ENCODE data around the gene UBLCP1. TPM values are rescaled to one million over a fixed set of nuclear protein-coding genes. Genes with fewer than 3 reads are reported as not detected.
"Not testable (repeated sequence)": the region's sequence is repeated elsewhere in the genome, so short reads cannot be mapped to it uniquely, and the experiment has no call there.

Gene UBLCP1
- total RNA-seq, 2 experiments from 2014 or later = 22.7 to 23.0 TPM

GRCh38 chr5:159230657-159231056, 32.4 kb upstream of the UBLCP1 start:
- Mint-ChIP-seq H3K4me3 (no peak overlapping the region), H3K27me3 (ENCODE audit: low read depth) (no peaks in the 10 kb centered on the region), H3K9me3 (no peaks in the 10 kb centered on the region), H3K27ac (no peak overlapping the region), H3K36me3 (ENCODE audit: low read depth) (no peaks in the 10 kb centered on the region), H3K4me1 (ENCODE audit: low read depth) (no peaks in the 10 kb centered on the region)
- CTCF ChIA-PET = interaction anchor here (1.4 kb wide), 1 partner anchor 74 kb away, joined by 4 read pairs; no protein-coding TSS in a partner anchor
- intact Hi-C loops (cut with micrococcal nuclease) = no loop called here
- no peak for DNase-seq

GRCh38 chr5:159231167-159231566, 31.9 kb upstream of the UBLCP1 start:
- Mint-ChIP-seq H3K27ac (no peak overlapping the region), H3K9me3 (no peaks in the 10 kb centered on the region), H3K4me1 (ENCODE audit: low read depth) (no peaks in the 10 kb centered on the region), H3K4me3 (no peak overlapping the region), H3K27me3 (ENCODE audit: low read depth) (no peaks in the 10 kb centered on the region), H3K36me3 (ENCODE audit: low read depth) (no peaks in the 10 kb centered on the region)
- intact Hi-C loops (cut with micrococcal nuclease) = no loop called here
- CTCF ChIA-PET = interaction anchor here (1.4 kb wide), 1 partner anchor 74 kb away, joined by 4 read pairs; no protein-coding TSS in a partner anchor
- DNase-seq = no peak

GRCh38 chr5:159235871-159236520, 27.1 kb upstream of the UBLCP1 start:
- DNase-seq; intact Hi-C loops (cut with micrococcal nuclease); H3K27me3 Mint-ChIP-seq (ENCODE audit: low read depth); H3K4me3 Mint-ChIP-seq; H3K27ac Mint-ChIP-seq; CTCF ChIA-PET; H3K9me3 Mint-ChIP-seq; H3K36me3 Mint-ChIP-seq (ENCODE audit: low read depth): not testable (repeated sequence)
- peaks cover 14% of the 10 kb centered on the region for H3K4me1 Mint-ChIP-seq (ENCODE audit: low read depth)

- DNase-seq = peak; percentile 24
- intact Hi-C loops (cut with micrococcal nuclease) = loop anchor here (1.0 to 10.0 kb wide), 4 partner anchors 16 to 366 kb away; partner anchors contain the start of gene RNF145
- no peaks in the 10 kb centered on the region for H3K9me3 Mint-ChIP-seq
- H3K27me3 Mint-ChIP-seq (ENCODE audit: low read depth) = no peaks in the 10 kb centered on the region
- no peak overlapping the region for H3K4me3 Mint-ChIP-seq
- H3K36me3 Mint-ChIP-seq (ENCODE audit: low read depth) = no peaks in the 10 kb centered on the region
- CTCF ChIA-PET = interaction anchor here (0.6 kb wide), 1 partner anchor 806 kb away, joined by 4 read pairs; no protein-coding TSS in a partner anchor
- peaks cover 44% of the 10 kb centered on the region for H3K4me1 Mint-ChIP-seq (ENCODE audit: low read depth)
- H3K27ac Mint-ChIP-seq = peak overlapping the region; percentile 55
Observed at GRCh38 chr5:159240301-159240870, 22.7 kb upstream of the UBLCP1 start.

- no peaks in the 10 kb centered on the region for H3K27me3 Mint-ChIP-seq (ENCODE audit: low read depth)
- no peak overlapping the region for H3K4me3 Mint-ChIP-seq
- CTCF ChIA-PET = interaction anchor here (0.7 to 1.6 kb wide), 2 partner anchors 20 to 85 kb away, joined by 3 to 8 read pairs; no protein-coding TSS in a partner anchor
- H3K36me3 Mint-ChIP-seq (ENCODE audit: low read depth) = no peaks in the 10 kb centered on the region
- H3K4me1 Mint-ChIP-seq (ENCODE audit: low read depth) = peaks cover 44% of the 10 kb centered on the region
- intact Hi-C loops (cut with micrococcal nuclease) = loop anchor here (1.0 to 10.0 kb wide), 4 partner anchors 17 to 367 kb away; partner anchors contain the start of gene UBLCP1
- no peak for DNase-seq
- peak overlapping the region; percentile 69 for H3K27ac Mint-ChIP-seq
- no peaks in the 10 kb centered on the region for H3K9me3 Mint-ChIP-seq
Observed at GRCh38 chr5:159241946-159242552, 21.0 kb upstream of the UBLCP1 start.

GRCh38 chr5:159242656-159243055, 20.4 kb upstream of the UBLCP1 start:
- peaks cover 44% of the 10 kb centered on the region for H3K4me1 Mint-ChIP-seq (ENCODE audit: low read depth)
- intact Hi-C loops (cut with micrococcal nuclease) = loop anchor here (1.0 to 10.0 kb wide), 3 partner anchors 21 to 368 kb away; partner anchors contain the start of gene UBLCP1
- H3K36me3 Mint-ChIP-seq (ENCODE audit: low read depth) = no peaks in the 10 kb centered on the region
- H3K9me3 Mint-ChIP-seq = no peaks in the 10 kb centered on the region
- H3K27me3 Mint-ChIP-seq (ENCODE audit: low read depth) = no peaks in the 10 kb centered on the region
- H3K27ac Mint-ChIP-seq = peak overlapping the region; percentile 38
- H3K4me3 Mint-ChIP-seq = no peak overlapping the region
- no peak for DNase-seq
- CTCF ChIA-PET = interaction anchor here (0.7 to 1.6 kb wide), 4 partner anchors 19 to 1577 kb away, joined by 3 to 8 read pairs (median 4); no protein-coding TSS in a partner anchor

GRCh38 chr5:159243385-159243784, 19.7 kb upstream of the UBLCP1 start:
- Mint-ChIP-seq H3K27ac (no peak overlapping the region), H3K4me1 (ENCODE audit: low read depth) (peaks cover 44% of the 10 kb centered on the region), H3K36me3 (ENCODE audit: low read depth) (no peaks in the 10 kb centered on the region), H3K9me3 (no peaks in the 10 kb centered on the region), H3K4me3 (no peak overlapping the region), H3K27me3 (ENCODE audit: low read depth) (no peaks in the 10 kb centered on the region)
- DNase-seq = no peak
- CTCF ChIA-PET = interaction anchor here (0.7 to 1.6 kb wide), 5 partner anchors 45 to 1578 kb away, joined by 3 to 8 read pairs (median 3); no protein-coding TSS in a partner anchor
- intact Hi-C loops (cut with micrococcal nuclease) = loop anchor here (10.0 kb wide), 1 partner anchor 369 kb away; no protein-coding TSS in a partner anchor

- Mint-ChIP-seq H3K9me3 (no peaks in the 10 kb centered on the region), H3K36me3 (ENCODE audit: low read depth) (no peaks in the 10 kb centered on the region), H3K27me3 (ENCODE audit: low read depth) (no peaks in the 10 kb centered on the region), H3K27ac (no peak overlapping the region), H3K4me3 (no peak overlapping the region), H3K4me1 (ENCODE audit: low read depth) (peaks cover 44% of the 10 kb centered on the region)
- intact Hi-C loops (cut with micrococcal nuclease) = loop anchor here (10.0 kb wide), 1 partner anchor 369 kb away; no protein-coding TSS in a partner anchor
- CTCF ChIA-PET = interaction anchor here (0.7 to 1.3 kb wide), 2 partner anchors 46 to 287 kb away, joined by 3 to 6 read pairs; no protein-coding TSS in a partner anchor
- DNase-seq = no peak
Observed at GRCh38 chr5:159244163-159244562, 18.9 kb upstream of the UBLCP1 start.

- Mint-ChIP-seq H3K4me3 (no peak overlapping the region), H3K4me1 (ENCODE audit: low read depth) (peaks cover 41% of the 10 kb centered on the region), H3K9me3 (no peaks in the 10 kb centered on the region), H3K27me3 (ENCODE audit: low read depth) (no peaks in the 10 kb centered on the region), H3K36me3 (ENCODE audit: low read depth) (no peaks in the 10 kb centered on the region), H3K27ac (no peak overlapping the region)
- intact Hi-C loops (cut with micrococcal nuclease) = loop anchor here (10.0 kb wide), 1 partner anchor 370 kb away; no protein-coding TSS in a partner anchor
- CTCF ChIA-PET = interaction anchor here (0.9 to 1.1 kb wide), 2 partner anchors 23 to 54 kb away, joined by 3 to 4 read pairs; no protein-coding TSS in a partner anchor
- no peak for DNase-seq
Observed at GRCh38 chr5:159244890-159245289, 18.2 kb upstream of the UBLCP1 start.

- H3K27me3 Mint-ChIP-seq (ENCODE audit: low read depth) = no peaks in the 10 kb centered on the region
- no peaks in the 10 kb centered on the region for H3K36me3 Mint-ChIP-seq (ENCODE audit: low read depth)
- peaks cover 9% of the 10 kb centered on the region for H3K4me1 Mint-ChIP-seq (ENCODE audit: low read depth)
- H3K27ac Mint-ChIP-seq = no peak overlapping the region
- intact Hi-C loops (cut with micrococcal nuclease) = loop anchor here (10.0 kb wide), 1 partner anchor 374 kb away; no protein-coding TSS in a partner anchor
- H3K4me3 Mint-ChIP-seq = no peak overlapping the region
- DNase-seq = no peak
- CTCF ChIA-PET = no interaction called here
- H3K9me3 Mint-ChIP-seq = no peaks in the 10 kb centered on the region
Observed at GRCh38 chr5:159249158-159249557, 13.9 kb upstream of the UBLCP1 start.

- intact Hi-C loops (cut with micrococcal nuclease) = no loop called here
- Mint-ChIP-seq H3K9me3 (no peaks in the 10 kb centered on the region), H3K27ac (no peak overlapping the region), H3K36me3 (ENCODE audit: low read depth) (no peaks in the 10 kb centered on the region), H3K27me3 (ENCODE audit: low read depth) (no peaks in the 10 kb centered on the region), H3K4me3 (no peak overlapping the region), H3K4me1 (ENCODE audit: low read depth) (no peaks in the 10 kb centered on the region)
- no peak for DNase-seq
- CTCF ChIA-PET = interaction anchor here (0.9 kb wide), 1 partner anchor 9 kb away, joined by 3 read pairs; no protein-coding TSS in a partner anchor
Observed at GRCh38 chr5:159252195-159252594, 10.9 kb upstream of the UBLCP1 start.

- H3K36me3 Mint-ChIP-seq (ENCODE audit: low read depth) = no peaks in the 10 kb centered on the region
- CTCF ChIA-PET = no interaction called here
- H3K27me3 Mint-ChIP-seq (ENCODE audit: low read depth) = no peaks in the 10 kb centered on the region
Observed at GRCh38 chr5:159257007-159257406, 6.1 kb upstream of the UBLCP1 start.

More at GRCh38 chr5:159257007-159257406, 6.1 kb upstream of the UBLCP1 start:
- H3K4me1 Mint-ChIP-seq (ENCODE audit: low read depth) = peaks cover 6% of the 10 kb centered on the region
- DNase-seq = no peak
- no peak overlapping the region for H3K4me3 Mint-ChIP-seq
- intact Hi-C loops (cut with micrococcal nuclease) = no loop called here
- no peak overlapping the region for H3K27ac Mint-ChIP-seq
- H3K9me3 Mint-ChIP-seq = no peaks in the 10 kb centered on the region

Measured in activated naive CD4-positive, alpha-beta T cell treated with anti-CD3 and anti-CD28 coated beads for 36 hours (primary cell).